HG02981 (cell line): ENCODE results near the gene DOCK3.
"Not testable (repeated sequence)": the region's sequence is repeated elsewhere in the genome, so short reads cannot be mapped to it uniquely, and the experiment has no call there.

Experiments
- ATAC-seq: cut with Tn5 transposase; IDR thresholded peaks from one replicate; pipeline ENCODE4 v1.9.1; 2021; ENCODE audit warnings: mild to moderate bottlenecking, moderate library complexity; ENCODE audit not compliant: unreplicated experiment

Gene DOCK3

GRCh38 chr3:51280176-51280575 is 605.4 kb downstream of the DOCK3 start:
- no peak for ATAC-seq

DNA sequence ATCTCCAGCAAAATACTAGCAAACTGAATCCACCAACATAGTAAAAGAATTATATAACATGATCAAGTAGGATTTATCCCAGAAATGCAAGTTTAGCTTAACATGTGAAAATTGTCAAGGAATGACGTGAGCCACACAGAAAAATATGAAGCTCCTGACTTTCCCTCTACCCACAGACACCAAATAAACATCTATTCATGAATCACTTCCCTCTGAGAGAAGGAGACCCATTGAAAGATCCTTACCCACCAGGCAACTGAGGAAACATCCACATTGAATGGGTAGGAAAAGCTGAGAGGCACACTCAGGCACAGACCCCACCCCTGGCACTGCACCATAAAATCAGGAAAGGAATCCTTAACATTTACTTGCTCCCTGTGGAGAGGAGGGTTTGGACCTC is 608.2 kb downstream of the DOCK3 start:
- no peak for ATAC-seq

DNA sequence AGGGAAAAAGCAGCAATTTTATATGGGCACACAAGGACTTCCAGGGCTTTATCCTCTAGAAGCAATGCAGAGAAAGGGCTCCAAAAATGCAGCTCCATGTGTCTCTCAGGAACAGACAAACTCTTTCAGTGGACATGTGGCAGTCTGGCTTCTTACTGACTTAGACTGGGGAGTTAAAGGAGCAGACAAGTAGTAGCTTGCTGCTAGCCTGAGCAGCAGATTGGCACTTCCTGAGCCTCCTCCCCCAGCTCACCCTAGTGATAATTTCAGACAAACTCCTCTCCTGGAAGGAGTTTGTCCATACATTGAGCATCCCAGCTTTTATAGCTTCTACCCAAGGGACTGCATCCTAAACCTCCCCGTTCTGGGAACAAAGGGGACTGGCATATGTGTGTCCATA is 608.7 kb downstream of the DOCK3 start:
- ATAC-seq = no peak

GRCh38 chr3:51295625-51296024 is 620.9 kb downstream of the DOCK3 start:
- peak; percentile 75 for ATAC-seq

- ATAC-seq = no peak
These were observed 622.6 kb downstream of the DOCK3 start for GRCh38 chr3:51297333-51297732.

DNA sequence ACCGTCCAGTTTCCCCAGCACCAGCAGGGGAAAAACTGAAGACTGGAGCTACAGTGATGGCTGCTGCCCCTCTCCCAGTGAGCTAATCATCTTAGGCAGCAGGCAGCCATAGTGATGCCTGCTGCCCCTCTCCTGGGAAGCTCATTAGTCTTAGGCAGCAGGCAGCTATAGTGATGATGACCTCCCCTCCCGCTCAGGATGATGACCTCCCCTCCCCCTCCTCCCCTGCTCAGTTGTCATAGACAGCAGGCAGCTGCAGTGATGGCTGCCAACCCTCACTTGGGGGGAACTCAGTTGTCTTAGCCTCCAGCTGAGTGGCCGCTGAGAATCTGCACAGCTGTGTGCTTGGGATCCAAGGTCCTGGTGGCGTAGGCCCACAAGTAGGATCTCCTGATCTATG is 629.5 kb downstream of the DOCK3 start:
- ATAC-seq = no peak

- no peak for ATAC-seq
These were observed 631.4 kb downstream of the DOCK3 start for GRCh38 chr3:51306093-51306492.

- ATAC-seq = no peak
These were observed 632.7 kb downstream of the DOCK3 start for GRCh38 chr3:51307458-51307857.

DNA sequence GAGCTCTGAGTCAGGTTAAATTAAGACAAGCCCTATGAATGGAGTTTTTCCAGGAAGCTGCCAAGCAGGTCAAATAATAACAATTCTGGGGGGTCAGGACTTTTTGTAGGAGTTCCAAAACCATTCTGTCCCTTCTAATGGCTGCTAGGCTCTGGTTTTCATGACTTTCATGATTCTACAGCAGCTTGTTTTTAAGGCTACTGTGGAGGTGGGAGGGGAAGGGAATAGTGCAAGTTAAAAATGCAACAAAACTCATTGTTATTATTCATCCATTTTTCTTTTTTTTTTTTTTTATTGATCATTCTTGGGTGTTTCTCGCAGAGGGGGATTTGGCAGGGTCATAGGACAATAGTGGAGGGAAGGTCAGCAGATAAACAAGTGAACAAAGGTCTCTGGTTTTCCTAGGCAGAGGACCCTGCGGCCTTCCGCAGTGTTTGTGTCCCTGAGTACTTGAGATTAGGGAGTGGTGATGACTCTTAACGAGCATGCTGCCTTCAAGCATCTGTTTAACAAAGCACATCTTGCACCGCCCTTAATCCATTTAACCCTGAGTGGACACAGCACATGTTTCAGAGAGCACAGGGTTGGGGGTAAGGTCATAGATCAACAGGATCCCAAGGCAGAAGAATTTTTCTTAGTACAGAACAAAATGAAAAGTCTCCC is 633.3 kb downstream of the DOCK3 start:
- not testable (repeated sequence) for ATAC-seq

DNA sequence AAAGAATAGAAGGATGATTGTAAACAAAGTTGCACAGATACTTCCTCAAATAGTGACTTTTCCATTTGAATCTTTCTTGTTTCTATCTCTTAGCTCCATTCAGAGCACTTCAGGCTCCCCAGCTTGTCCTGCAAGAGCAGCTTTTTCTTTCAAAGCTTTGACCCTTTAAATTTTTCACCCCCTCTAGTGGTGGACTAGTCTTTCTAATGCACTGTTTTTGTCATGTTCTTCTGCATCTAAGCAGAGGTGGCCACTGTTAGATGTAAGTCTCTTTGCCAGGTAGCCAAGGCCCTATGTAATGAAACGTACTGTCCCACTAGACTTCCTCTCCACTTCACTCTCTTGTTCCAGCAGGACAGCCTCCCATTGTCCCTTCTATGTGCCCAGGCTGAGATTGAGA is 636.3 kb downstream of the DOCK3 start:
- no peak for ATAC-seq

DNA sequence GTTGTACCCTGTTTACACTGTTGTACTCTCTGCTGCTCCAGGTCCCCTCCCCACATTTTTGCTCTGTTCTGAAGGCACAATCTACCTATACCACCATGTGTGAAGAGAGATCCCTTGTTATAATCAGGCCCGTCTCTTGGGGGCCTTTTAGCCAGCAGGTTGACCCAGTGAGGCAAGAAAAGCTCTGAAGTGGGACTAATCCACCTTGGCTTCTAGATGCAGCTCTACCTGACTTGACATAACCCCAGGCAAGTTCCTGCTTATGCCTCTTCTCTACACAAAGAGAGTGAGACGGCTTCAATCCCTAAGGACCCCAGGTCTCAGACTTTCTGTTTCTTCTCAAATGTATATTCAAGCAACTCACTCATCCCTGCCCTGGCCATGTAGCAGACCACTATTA is 653.5 kb downstream of the DOCK3 start:
- ATAC-seq = no peak

GRCh38 chr3:51330046-51330445 is 655.3 kb downstream of the DOCK3 start:
- no peak for ATAC-seq

GRCh38 chr3:51332156-51332555 is 657.4 kb downstream of the DOCK3 start:
- ATAC-seq = no peak

DNA sequence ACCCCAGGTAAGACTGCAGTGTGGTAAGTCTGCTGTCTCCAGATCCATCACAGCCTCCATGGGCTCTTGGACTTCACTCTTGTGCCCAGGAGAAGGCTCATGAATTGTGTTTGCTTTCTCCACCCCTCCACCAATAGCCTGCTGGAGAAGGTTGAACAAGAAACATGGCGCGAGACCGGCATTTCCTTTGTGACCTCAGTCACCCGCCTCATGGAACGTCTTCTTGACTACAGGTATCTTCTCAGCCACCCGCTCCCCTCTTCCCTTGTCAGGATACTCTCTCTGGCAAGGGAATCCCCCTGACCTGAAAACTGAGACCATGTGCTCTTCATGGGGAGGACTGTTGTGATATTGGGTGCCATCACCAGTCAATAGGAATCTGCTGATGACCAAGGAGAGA is 658.3 kb downstream of the DOCK3 start:
- no peak for ATAC-seq

DNA sequence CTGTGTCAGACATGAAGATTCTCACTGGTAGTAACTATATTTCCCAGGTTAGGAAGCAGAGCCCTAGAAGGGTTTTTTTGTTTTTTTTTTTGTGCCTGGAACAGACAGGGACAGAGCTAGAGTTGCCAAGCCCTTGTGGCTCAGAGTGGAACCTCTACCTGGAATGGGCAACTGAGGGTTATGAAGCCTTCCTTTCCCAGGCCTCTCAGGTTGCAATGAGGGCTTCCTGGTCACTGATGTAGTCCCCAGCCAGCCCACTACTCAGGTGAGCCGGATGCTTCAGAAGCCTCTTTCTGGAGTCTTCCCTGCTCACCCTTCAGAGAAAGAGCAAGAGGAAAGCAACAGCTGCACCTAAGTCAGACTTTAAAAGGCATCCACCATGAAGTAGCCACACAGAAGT is 661.5 kb downstream of the DOCK3 start:
- no peak for ATAC-seq

DNA sequence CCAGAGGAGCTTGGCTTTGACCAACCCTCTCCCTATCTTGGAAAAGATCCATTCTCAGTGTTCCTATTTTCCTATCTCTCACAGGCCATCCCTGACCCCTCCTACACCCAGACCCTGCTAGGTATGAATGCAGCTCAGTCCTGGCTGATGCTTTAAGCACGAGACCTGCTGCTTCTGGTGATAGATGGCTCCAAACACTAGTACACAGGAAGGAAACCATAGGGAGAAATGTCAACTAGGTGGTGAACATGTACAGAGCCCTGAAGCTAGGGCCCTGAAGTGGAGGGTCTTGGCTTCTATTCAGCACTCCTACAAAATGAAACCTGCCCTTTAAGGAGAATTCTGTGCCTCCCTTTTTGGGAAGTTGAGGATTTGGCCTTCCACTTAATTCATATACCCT is 662.9 kb downstream of the DOCK3 start:
- ATAC-seq = no peak

GRCh38 chr3:51338632-51339031 is 663.9 kb downstream of the DOCK3 start:
- ATAC-seq = no peak

DNA sequence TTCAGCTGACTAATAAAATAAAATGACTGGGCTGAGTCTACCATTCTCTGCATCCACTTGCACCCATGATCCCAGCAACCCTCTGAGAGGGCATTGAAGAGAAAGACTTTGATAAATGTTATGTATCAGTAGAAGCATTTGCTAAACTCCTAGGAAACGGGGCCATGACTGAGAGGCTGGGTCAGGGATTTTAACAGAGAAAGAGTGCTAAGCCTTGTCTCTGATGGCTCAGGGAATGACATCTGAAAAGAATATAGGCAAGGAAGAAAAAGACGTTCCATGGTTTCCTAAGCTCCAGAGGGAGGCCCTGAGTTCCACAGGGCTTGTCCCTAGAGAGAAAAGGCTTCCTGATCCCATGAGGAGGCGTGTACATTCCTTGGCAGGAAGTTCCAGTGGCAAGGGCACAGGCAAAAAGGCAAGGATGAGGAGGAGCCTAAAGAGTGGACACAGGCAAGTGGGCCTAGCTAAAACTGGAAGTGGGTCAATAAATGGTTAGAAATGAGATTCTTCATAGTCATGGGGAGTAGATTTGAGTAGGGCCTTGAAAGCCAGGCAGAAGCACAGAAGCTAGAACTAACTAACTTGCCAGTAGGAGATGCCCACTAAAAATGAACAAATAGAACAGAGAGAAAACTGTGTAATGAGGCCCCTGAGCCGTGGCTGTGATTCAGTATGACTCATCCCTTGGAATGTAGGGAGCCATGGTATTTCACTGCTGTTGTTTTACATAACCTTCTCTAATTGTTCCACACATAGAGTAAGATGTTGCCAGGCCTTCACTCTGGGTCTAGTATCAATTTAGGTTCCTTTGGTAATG is 665.5 kb downstream of the DOCK3 start:
- no peak for ATAC-seq

DNA sequence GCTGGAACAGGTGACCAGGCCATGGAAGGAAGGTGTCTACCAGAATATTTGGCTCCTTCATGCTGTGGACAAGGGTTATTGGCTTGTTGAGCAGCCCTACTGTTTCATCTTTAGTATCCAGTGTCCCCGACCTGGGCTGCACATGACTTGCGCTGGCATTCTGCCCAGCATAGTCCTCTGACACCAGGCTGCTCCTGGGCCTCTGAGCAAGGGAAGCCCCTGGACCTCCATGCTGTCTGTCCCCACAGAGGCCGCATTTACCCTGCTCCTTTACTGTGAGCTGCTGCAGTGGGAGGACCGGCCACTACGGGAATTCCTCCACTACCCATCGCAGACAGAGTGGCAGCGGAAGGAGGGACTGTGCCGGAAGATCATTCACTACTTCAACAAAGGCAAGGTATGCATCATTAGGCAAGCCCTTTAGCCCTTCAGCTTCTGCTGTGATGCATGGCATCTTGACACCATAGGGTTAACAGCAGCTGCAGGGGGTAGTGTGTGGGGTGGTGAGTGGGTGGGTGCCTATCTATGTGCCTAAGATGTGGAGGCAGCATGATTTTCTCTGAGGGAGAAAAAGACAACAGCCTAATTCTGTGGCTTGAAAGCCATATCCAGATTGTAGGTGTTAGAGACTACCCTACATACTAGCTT is 666.4 kb downstream of the DOCK3 start:
- ATAC-seq = no peak

DNA sequence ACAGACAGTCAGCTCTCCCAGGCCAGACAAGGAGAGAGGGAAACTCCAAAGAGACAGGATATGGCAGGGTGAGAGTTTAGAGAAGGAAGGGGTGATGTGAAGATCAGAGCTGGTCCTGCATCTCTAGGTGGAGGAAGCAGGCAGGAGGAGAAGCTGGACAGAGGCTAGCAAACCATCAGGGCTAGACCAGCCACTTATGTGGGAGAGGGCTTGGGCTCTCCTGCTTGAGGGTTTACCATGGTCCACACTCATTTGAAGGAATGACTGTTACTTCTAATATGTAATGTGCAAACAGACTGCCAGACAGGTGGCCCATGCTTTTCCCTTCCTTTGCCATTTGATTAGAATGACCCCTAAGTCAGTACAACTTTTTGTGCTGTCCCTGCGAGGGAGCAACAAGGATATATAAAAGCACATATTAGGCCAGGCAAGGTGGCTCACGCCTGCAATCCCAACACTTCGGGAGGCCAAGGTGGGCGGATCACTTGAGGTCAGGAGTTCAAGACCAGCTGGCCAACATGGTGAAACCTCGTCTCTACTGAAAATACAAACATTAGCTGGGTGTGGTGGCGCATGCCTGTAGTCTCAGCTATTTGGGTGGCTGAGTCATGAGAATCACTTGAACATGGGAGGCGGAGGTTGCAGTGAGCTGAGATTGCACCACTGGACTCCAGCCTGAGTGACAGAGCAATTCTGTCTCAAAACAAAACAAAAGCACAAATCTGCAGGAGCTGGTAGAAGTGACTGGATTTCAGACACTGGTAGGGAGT is 669.4 kb downstream of the DOCK3 start:
- no peak for ATAC-seq

DNA sequence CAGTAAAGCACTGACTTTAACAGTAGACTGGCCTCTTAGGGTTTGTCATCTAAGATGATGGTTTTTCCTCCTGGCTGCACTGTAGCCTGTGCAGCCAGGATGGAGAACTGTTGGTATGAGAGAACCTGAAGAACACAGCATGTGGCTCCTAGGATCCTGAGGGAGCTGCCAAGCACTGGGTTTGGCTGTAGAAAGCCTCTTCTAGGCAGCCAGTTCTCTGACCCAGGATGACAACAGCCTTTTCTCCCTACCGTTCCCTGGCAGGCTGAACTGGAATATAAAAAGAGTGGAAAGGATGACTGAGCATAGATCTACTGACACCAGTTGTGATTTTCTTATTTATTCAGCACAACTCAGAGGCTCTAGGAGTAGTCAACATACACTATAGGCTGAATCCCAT is 676.0 kb downstream of the DOCK3 start:
- ATAC-seq = no peak
